CD14-positive monocyte (primary cell): ENCODE data around the gene CSPG4. TPM values are rescaled to one million over a fixed set of nuclear protein-coding genes. Genes with fewer than 3 reads are reported as not detected.

Experiments used
- DNase-seq, 3 donors: peaks; one replicate each; pipeline ENCODE4 v3.0.0-alpha.2; 2011 to 2022
- H2AFZ ChIP-seq: 2 replicates; pipeline ENCODE4 v1.6.0; 2012; ENCODE audit warnings: mild to moderate bottlenecking, low read depth, low read length, inconsistent platforms; ENCODE audit not compliant: insufficient read depth, poor library complexity, severe bottlenecking
- H3K27ac ChIP-seq, 2 donors: 1 replicate in 1 of 2; 2 replicates in 1 of 2; pipeline ENCODE4 v1.5.1; 2012 to 2013; ENCODE audit warnings: low read length in 2 of 2, control low read depth in 1 of 2, inconsistent platforms in 1 of 2, low read depth in 1 of 2, mild to moderate bottlenecking in 1 of 2
- H3K27me3 ChIP-seq, 2 donors: one replicate each; pipeline versions ENCODE4 v1.6.0 to v1.6.1; 2011 to 2013; ENCODE audit warnings: low read length in 2 of 2; ENCODE audit not compliant: control insufficient read depth in 2 of 2, insufficient read depth in 2 of 2
- H3K36me3 ChIP-seq, 2 donors: replicated peaks in 1 of 2; 1 replicate in 1 of 2; 2 replicates in 1 of 2; pipeline versions ENCODE4 v1.5.1 to v1.6.1; 2012 to 2013; ENCODE audit warnings: low read length in 2 of 2, control low read depth in 1 of 2, inconsistent platforms in 1 of 2, mild to moderate bottlenecking in 1 of 2; ENCODE audit not compliant: insufficient read depth in 2 of 2, control insufficient read depth in 1 of 2
- H3K4me1 ChIP-seq, 2 donors: 1 replicate in 1 of 2; 2 replicates in 1 of 2; pipeline versions ENCODE4 v1.5.1 to v1.6.1; 2012 to 2013; ENCODE audit warnings: low read length in 2 of 2, control low read depth in 1 of 2, inconsistent platforms in 1 of 2, mild to moderate bottlenecking in 1 of 2, moderate library complexity in 1 of 2; ENCODE audit not compliant: insufficient read depth in 2 of 2, control insufficient read depth in 1 of 2
- H3K4me2 ChIP-seq: replicated peaks from 2 replicates; pipeline ENCODE3; 2012; ENCODE audit warnings: low read length, moderate library complexity, mild to moderate bottlenecking; ENCODE audit not compliant: poor library complexity, severe bottlenecking; ENCODE audit errors: extremely low read depth
- H3K4me3 ChIP-seq, 3 experiments: fragments of 200-600 bp in 1 of 3; sonication (generic) in 1 of 3; replicated peaks in 1 of 3; 1 replicate in 2 of 3; 2 replicates in 1 of 3; pipeline ENCODE4 v1.5.1; 2011 to 2013; ENCODE audit warnings: low read length in 3 of 3, mild to moderate bottlenecking in 3 of 3, control low read depth in 2 of 3, low read depth in 2 of 3, inconsistent platforms in 1 of 3, moderate library complexity in 1 of 3
- H3K79me2 ChIP-seq: 2 replicates; pipeline ENCODE4 v1.6.0; 2012; ENCODE audit warnings: mild to moderate bottlenecking, control low read depth, inconsistent platforms, low read length, moderate library complexity; ENCODE audit not compliant: insufficient read depth
- H3K9ac ChIP-seq: 2 replicates; pipeline ENCODE4 v1.6.0; 2017; ENCODE audit warnings: low read length, mild to moderate bottlenecking; ENCODE audit not compliant: insufficient read depth, poor library complexity, severe bottlenecking
- H3K9me3 ChIP-seq, 2 donors: replicated peaks in 1 of 2; 1 replicate in 1 of 2; 2 replicates in 1 of 2; pipeline versions ENCODE4 v1.5.1 to v1.6.1; 2012 to 2013; ENCODE audit warnings: low read length in 2 of 2, control low read depth in 1 of 2; ENCODE audit not compliant: control insufficient read depth in 1 of 2, insufficient read depth in 1 of 2
- H4K20me1 ChIP-seq: 2 replicates; pipeline ENCODE4 v1.6.0; 2012; ENCODE audit warnings: mild to moderate bottlenecking, low read length, control low read depth, moderate library complexity; ENCODE audit not compliant: insufficient read depth
- H3K27ac Mint-ChIP-seq, 7 donors: one replicate each; pipeline ENCODE4 v1.8.0; 2020; ENCODE audit warnings: mild to moderate bottlenecking in 7 of 7, mixed read lengths in 7 of 7, moderate library complexity in 6 of 7, inconsistent platforms in 2 of 7
- H3K27me3 Mint-ChIP-seq, 3 donors: one replicate each; pipeline ENCODE4 v1.8.0; 2021 to 2022; ENCODE audit warnings: low read depth in 3 of 3, mild to moderate bottlenecking in 3 of 3, mixed read lengths in 3 of 3, moderate library complexity in 3 of 3, inconsistent platforms in 1 of 3
- H3K36me3 Mint-ChIP-seq, 2 donors: one replicate each; pipeline ENCODE4 v1.8.0; 2020; ENCODE audit warnings: mixed read lengths in 2 of 2, inconsistent platforms in 1 of 2, mild to moderate bottlenecking in 1 of 2
- H3K4me1 Mint-ChIP-seq: one replicate; pipeline ENCODE4 v1.8.0; 2020; ENCODE audit warnings: mild to moderate bottlenecking, mixed read lengths
- H3K4me3 Mint-ChIP-seq, 2 donors: one replicate each; pipeline ENCODE4 v1.8.0; 2020; ENCODE audit warnings: mild to moderate bottlenecking in 2 of 2, mixed read lengths in 2 of 2, moderate library complexity in 1 of 2
- H3K9me3 Mint-ChIP-seq, 7 donors: one replicate each; pipeline ENCODE4 v1.8.0; 2020 to 2022; ENCODE audit warnings: mixed read lengths in 7 of 7, mild to moderate bottlenecking in 6 of 7, moderate library complexity in 6 of 7, inconsistent platforms in 2 of 7
- CTCF ChIP-seq: fragments of 200-600 bp; IDR thresholded peaks from one replicate; pipeline ENCODE4 v1.8.0; 2022; ENCODE audit warnings: antibody characterized with exemption, mild to moderate bottlenecking
- WGBS: methylation state at CpG from one replicate; pipeline ENCODE4 v1.1.5; 2013; ENCODE audit warnings: missing lambda C conversion rate; ENCODE audit not compliant: insufficient coverage; 5-methylcytosine and 5-hydroxymethylcytosine counted together
- intact Hi-C, 2 donors: fragments of 100-400 bp; cut with micrococcal nuclease; formaldehyde crosslinking; loops; one replicate each; pipeline versions ENCODE4 v1.15.0 to v1.15.1; 2023
- polyA plus RNA-seq, 3 donors: library from polyadenylated mRNA; depleted of rRNA in 1 of 3; unstranded in 2 of 3; stranded (reverse) in 1 of 3; fragments of 300-500 nt in 2 of 3; fragments of >200 nt in 1 of 3; fragmentation: Illumina TruSeq in 2 of 3; gene quantifications; 1 replicate in 2 of 3; 2 replicates in 1 of 3; pipeline ENCODE4 v1.2.3, GENCODE V29; 2012 to 2021

The CSPG4 gene
- polyA plus RNA-seq, 3 donors, result not detected

GRCh38 chr15:75721923-75722870 lies 9.5 kb upstream of the CSPG4 start:
- H3K4me2 ChIP-seq, result no peak overlapping the region
- peak overlapping the region in 6 of 7 donors; percentile 42 to 91 (median 86) for H3K27ac Mint-ChIP-seq
- H3K27ac ChIP-seq, result no peak overlapping the region
- peaks cover 17% of the 10 kb centered on the region for H3K4me1 Mint-ChIP-seq
- no peak for DNase-seq
- H2AFZ ChIP-seq, result no peak overlapping the region
- H3K27me3 Mint-ChIP-seq, result peaks cover 8 to 19% (median 16%) of the 10 kb centered on the region in 3 donors
- H3K4me3 ChIP-seq, result no peak overlapping the region
- H3K79me2 ChIP-seq, result no peaks in the 10 kb centered on the region
- no peaks in the 10 kb centered on the region for H3K36me3 ChIP-seq
- no peak for TF ChIP-seq CTCF
- intact Hi-C loops, result loop anchor here in 1 of 2 donors (5.0 kb wide), 1 partner anchor 35 kb away; no protein-coding TSS in a partner anchor
- no peaks in the 10 kb centered on the region for H3K9me3 ChIP-seq
- H3K9me3 Mint-ChIP-seq, result peaks cover 0 to 3% (median 0%) of the 10 kb centered on the region in 7 donors
- H3K36me3 Mint-ChIP-seq, result no peaks in the 10 kb centered on the region
- WGBS, result 88% methylated on average over 14 of the region's 14 CpGs
- no peaks in the 10 kb centered on the region for H3K27me3 ChIP-seq
- H3K4me3 Mint-ChIP-seq, result peak overlapping the region in 1 of 2 donors; percentile 42
- H3K4me1 ChIP-seq, result no peaks in the 10 kb centered on the region
- no peak overlapping the region for H3K9ac ChIP-seq
- H4K20me1 ChIP-seq, result no peaks in the 10 kb centered on the region

- H3K36me3 ChIP-seq, result no peaks in the 10 kb centered on the region
- no peak for TF ChIP-seq CTCF
- Mint-ChIP-seq H3K4me1 (peaks cover 17% of the 10 kb centered on the region), H3K4me3 (no peak overlapping the region), H3K27ac (peak overlapping the region in 4 of 7 donors; percentile 51 to 91 (median 86)), H3K27me3 (peaks cover 4 to 15% (median 13%) of the 10 kb centered on the region in 3 donors), H3K9me3 (peaks cover 0 to 3% (median 0%) of the 10 kb centered on the region in 7 donors), H3K36me3 (no peaks in the 10 kb centered on the region)
- no peak overlapping the region for H2AFZ ChIP-seq
- H3K27ac ChIP-seq, result no peak overlapping the region
- intact Hi-C loops, result loop anchor here in 1 of 2 donors (5.0 kb wide), 1 partner anchor 34 kb away; no protein-coding TSS in a partner anchor
- H3K4me1 ChIP-seq, result no peaks in the 10 kb centered on the region
- H3K27me3 ChIP-seq, result no peaks in the 10 kb centered on the region
- H3K9ac ChIP-seq, result no peak overlapping the region
- H4K20me1 ChIP-seq, result no peaks in the 10 kb centered on the region
- 96% methylated on average over 9 of the region's 12 CpGs for WGBS
- H3K4me2 ChIP-seq, result no peak overlapping the region
- no peak for DNase-seq
- no peaks in the 10 kb centered on the region for H3K79me2 ChIP-seq
- no peak overlapping the region for H3K4me3 ChIP-seq
- no peaks in the 10 kb centered on the region for H3K9me3 ChIP-seq
Measured at GRCh38 chr15:75721480-75721922, 8.9 kb upstream of the CSPG4 start.
